H1 (cell line): ENCODE measurements around the gene TBPL2. TPM values are rescaled to one million over a fixed set of nuclear protein-coding genes. Genes with fewer than 3 reads are reported as not detected.

Experiments
- EP300 ChIP-seq, 2 experiments: IDR thresholded peaks; 1 replicate in 1 of 2; 2 replicates in 1 of 2; pipeline ENCODE4 v1.6.1; 2011 to 2012; ENCODE audit warnings: low read depth in 2 of 2, low read length in 2 of 2, mild to moderate bottlenecking in 2 of 2, borderline replicate concordance in 1 of 2, inconsistent platforms in 1 of 2, moderate library complexity in 1 of 2
- POLR2A ChIP-seq, 2 experiments: IDR thresholded peaks; 1 replicate in 1 of 2; 2 replicates in 1 of 2; pipeline ENCODE4 v1.6.1; 2011; ENCODE audit warnings: low read depth in 2 of 2, low read length in 2 of 2, mild to moderate bottlenecking in 2 of 2; ENCODE audit errors: control extremely low read depth in 1 of 2
- SP1 ChIP-seq: IDR thresholded peaks from 2 replicates; pipeline ENCODE4 v1.6.1; 2011; ENCODE audit warnings: low read depth, low read length
- polyA plus RNA-seq, 7 experiments: library from polyadenylated mRNA; depleted of rRNA in 3 of 7; stranded (reverse) in 5 of 7; unstranded in 2 of 7; fragments of >200 nt in 5 of 7; fragments of 200-250 nt in 2 of 7; gene quantifications; 1 replicate in 5 of 7; 2 replicates in 1 of 7; 4 replicates in 1 of 7; pipeline versions ENCODE4 v1.2.1 to v1.2.3, GENCODE V29; 2011 to 2013; ENCODE audit warnings: missing spikeins in 2 of 7, mixed read lengths in 2 of 7
- total RNA-seq: library from RNA; stranded (reverse); fragmentation: NEBNext Ultra II Directional; extraction: Animal tissue kit (Norgen Biotek cat#: 25700); gene quantifications from 2 replicates; pipeline ENCODE4 v1.2.1, GENCODE V29; 2021

TBPL2 gene
- total and polyA plus RNA-seq, 2 of the 8 experiments (the other 6 are each of a cell fraction or from before 2014, with no cell fraction given) = 0.03 TPM; not detected in 1

GRCh38 chr14:55419663-55420062 lies 20.8 kb downstream of the TBPL2 start (continued):
- TF ChIP-seq EP300 (IDR thresholded peaks at IDR 0.05; ENCODE audit: borderline replicate concordance in 1 of 2, low read depth in 2 of 2, low read length in 2 of 2) = no peak
- TF ChIP-seq SP1 = no peak
- TF ChIP-seq POLR2A (IDR thresholded peaks at IDR 0.05; ENCODE audit: control extremely low read depth in 1 of 2, low read depth in 2 of 2, low read length in 2 of 2) = no peak
